Astrocyte (in vitro differentiated cells and primary cell): ENCODE measurements around the gene MDM1.

Source experiments
- EZH2 ChIP-seq: IDR thresholded peaks from 2 replicates; pipeline ENCODE4 v1.6.1; 2012; ENCODE audit warnings: mild to moderate bottlenecking, low read length, inconsistent platforms; ENCODE audit not compliant: insufficient read depth
- TF ChIP-seq, protein P1 (sequence below): IDR thresholded peaks from 2 replicates; pipeline ENCODE4 v1.5.1; 2011; ENCODE audit warnings: low read depth, mild to moderate bottlenecking, inconsistent platforms, low read length, moderate library complexity; ENCODE audit not compliant: insufficient read depth

DNA sequence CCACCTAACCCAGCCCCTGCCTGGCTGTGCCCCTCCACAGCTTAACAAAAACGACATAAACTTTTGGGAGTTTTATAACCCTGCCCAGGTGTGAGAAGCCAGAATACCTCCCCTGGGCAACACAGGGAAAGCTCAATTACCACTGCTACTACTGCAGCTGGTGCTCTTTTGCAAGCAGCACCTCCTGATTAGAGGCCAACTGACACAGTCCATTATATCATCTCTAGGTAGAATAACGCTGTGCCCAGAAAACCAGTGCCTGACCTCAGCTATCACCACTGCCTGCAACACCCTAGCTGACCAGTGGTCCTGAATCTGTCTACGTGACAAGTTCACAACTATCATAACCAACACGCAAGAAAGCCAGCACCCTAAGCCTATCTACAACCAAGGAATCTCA, 34.2 kb downstream of the MDM1 start:
- TF ChIP-seq, protein P1, sequence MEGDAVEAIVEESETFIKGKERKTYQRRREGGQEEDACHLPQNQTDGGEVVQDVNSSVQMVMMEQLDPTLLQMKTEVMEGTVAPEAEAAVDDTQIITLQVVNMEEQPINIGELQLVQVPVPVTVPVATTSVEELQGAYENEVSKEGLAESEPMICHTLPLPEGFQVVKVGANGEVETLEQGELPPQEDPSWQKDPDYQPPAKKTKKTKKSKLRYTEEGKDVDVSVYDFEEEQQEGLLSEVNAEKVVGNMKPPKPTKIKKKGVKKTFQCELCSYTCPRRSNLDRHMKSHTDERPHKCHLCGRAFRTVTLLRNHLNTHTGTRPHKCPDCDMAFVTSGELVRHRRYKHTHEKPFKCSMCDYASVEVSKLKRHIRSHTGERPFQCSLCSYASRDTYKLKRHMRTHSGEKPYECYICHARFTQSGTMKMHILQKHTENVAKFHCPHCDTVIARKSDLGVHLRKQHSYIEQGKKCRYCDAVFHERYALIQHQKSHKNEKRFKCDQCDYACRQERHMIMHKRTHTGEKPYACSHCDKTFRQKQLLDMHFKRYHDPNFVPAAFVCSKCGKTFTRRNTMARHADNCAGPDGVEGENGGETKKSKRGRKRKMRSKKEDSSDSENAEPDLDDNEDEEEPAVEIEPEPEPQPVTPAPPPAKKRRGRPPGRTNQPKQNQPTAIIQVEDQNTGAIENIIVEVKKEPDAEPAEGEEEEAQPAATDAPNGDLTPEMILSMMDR: no peak
- no peak for TF ChIP-seq EZH2
